GM21367 (cell line): Measurements from ENCODE around the gene MYL5.
"Not testable (repeated sequence)": the region's sequence is repeated elsewhere in the genome, so short reads cannot be mapped to it uniquely, and the experiment has no call there.

Experiments
- ATAC-seq: cut with Tn5 transposase; IDR thresholded peaks from one replicate; pipeline ENCODE4 v1.9.1; 2021; ENCODE audit not compliant: unreplicated experiment

MYL5 gene

GRCh38 chr4:674172-675035, at the start of gene MYL5, which contains the start of gene ATP5ME:
Gene MYL5 (plus strand): TSS chr4:674542. CDS start chr4:678027, 3,485 bp downstream.
Gene ATP5ME (minus strand): TSS chr4:674276. CDS start chr4:674247, 29 bp downstream.
- ATAC-seq, result peak; percentile 66

- ATAC-seq, result no peak
Observed at GRCh38 chr4:624705-625590, 49.4 kb upstream of the MYL5 start, which contains the start of gene PDE6B. Gene PDE6B (plus strand): TSS chr4:625573. CDS start chr4:625627, 54 bp downstream.

GRCh38 chr4:625631-626161, 48.6 kb upstream of the MYL5 start:
- ATAC-seq, result no peak

GRCh38 chr4:626201-627091, 47.9 kb upstream of the MYL5 start:
- ATAC-seq, result no peak

GRCh38 chr4:627347-628125, 46.8 kb upstream of the MYL5 start:
- no peak for ATAC-seq

GRCh38 chr4:628311-628741, 46.0 kb upstream of the MYL5 start:
- no peak for ATAC-seq

- ATAC-seq, result no peak
Observed at GRCh38 chr4:628821-629635, 45.3 kb upstream of the MYL5 start.

- no peak for ATAC-seq
Observed at GRCh38 chr4:629636-629914, 44.8 kb upstream of the MYL5 start.

GRCh38 chr4:629915-630641, 44.3 kb upstream of the MYL5 start:
- no peak for ATAC-seq

- ATAC-seq, result no peak
Observed at GRCh38 chr4:630656-631055, 43.7 kb upstream of the MYL5 start.

- no peak for ATAC-seq
Observed at GRCh38 chr4:632196-632790, 42.0 kb upstream of the MYL5 start.

- ATAC-seq, result no peak
Observed at GRCh38 chr4:632926-633325, 41.4 kb upstream of the MYL5 start.

- no peak for ATAC-seq
Observed at GRCh38 chr4:633406-633805, 40.9 kb upstream of the MYL5 start.

- ATAC-seq, result no peak
Observed at GRCh38 chr4:633976-634598, 40.3 kb upstream of the MYL5 start.

- ATAC-seq, result no peak
Observed at GRCh38 chr4:634599-634985, 39.8 kb upstream of the MYL5 start.

- ATAC-seq, result not testable (repeated sequence)
Observed at GRCh38 chr4:635066-635835, 39.1 kb upstream of the MYL5 start.
